Panc1 (cell line): ENCODE results near the gene DIS3L2. TPM values are rescaled to one million over a fixed set of nuclear protein-coding genes. Genes with fewer than 3 reads are reported as not detected.
"Not testable (repeated sequence)": the region's sequence is repeated elsewhere in the genome, so short reads cannot be mapped to it uniquely, and the experiment has no call there.

Source experiments
- ATAC-seq: fragments of 200-7000 bp; cut with Tn5 transposase; 2 replicates; pipeline ENCODE4 v1.9.1; 2020; ENCODE audit warnings: mild to moderate bottlenecking, moderate library complexity
- BruUV-seq: library from RNA; stranded (reverse); fragments of 400-500 nt; replicated peaks from 2 replicates; lab custom pipeline; 2021; lab: Mats Ljungman, UMichigan
- CTCF ChIA-PET: fragments of 300-600 bp; sonication (Branson Sonifier 250); formaldehyde crosslinking; loops from one replicate; lab custom pipeline; 2022; ENCODE audit warnings: antibody characterized with exemption; lab: Charles Lee
- POLR2A ChIA-PET: fragments of 300-600 bp; sonication (Branson Sonifier 250); formaldehyde crosslinking; loops from one replicate; lab custom pipeline; 2022; ENCODE audit warnings: antibody characterized with exemption; lab: Charles Lee
- DNase-seq: peaks from one replicate; pipeline ENCODE4 v3.0.0-alpha.2; 2010; ENCODE audit warnings: low read depth, low spot score
- H3K27ac ChIP-seq: 2 replicates; pipeline ENCODE4 v1.5.1; 2011; ENCODE audit warnings: mild to moderate bottlenecking, low read length, inconsistent platforms
- H3K27me3 ChIP-seq: fragments of 200-500 bp; sonication (Bioruptor generic); 2 replicates; pipeline ENCODE4 v1.6.0; 2014; ENCODE audit warnings: low read length, inconsistent platforms; ENCODE audit not compliant: control insufficient read depth, insufficient read depth
- H3K36me3 ChIP-seq: fragments of 200-500 bp; sonication (Bioruptor generic); 2 replicates; pipeline ENCODE4 v1.5.1; 2014; ENCODE audit warnings: inconsistent platforms, mild to moderate bottlenecking, low read length, moderate library complexity; ENCODE audit not compliant: control insufficient read depth, insufficient read depth
- H3K4me1 ChIP-seq: 2 replicates; pipeline ENCODE4 v1.5.1; 2011; ENCODE audit warnings: inconsistent platforms, mild to moderate bottlenecking, low read length, moderate library complexity; ENCODE audit not compliant: control insufficient read depth, insufficient read depth
- H3K4me3 ChIP-seq, 2 experiments: 2 replicates each; pipeline ENCODE4 v1.5.1; 2011 to 2012; ENCODE audit warnings: low read depth in 2 of 2, low read length in 2 of 2, mild to moderate bottlenecking in 2 of 2, inconsistent platforms in 1 of 2, moderate library complexity in 1 of 2
- H3K9me3 ChIP-seq: fragments of 200-500 bp; sonication (Bioruptor generic); 2 replicates; pipeline ENCODE4 v1.5.1; 2014; ENCODE audit warnings: low read depth, mild to moderate bottlenecking, inconsistent platforms, low read length, moderate library complexity; ENCODE audit not compliant: control insufficient read depth, insufficient read depth
- POLR2AphosphoS5 ChIP-seq: IDR thresholded peaks from 2 replicates; pipeline ENCODE4 v1.6.1; 2012; ENCODE audit warnings: mild to moderate bottlenecking, low read depth, low read length, moderate library complexity
- SIN3A ChIP-seq: IDR thresholded peaks from 2 replicates; pipeline ENCODE4 v1.6.1; 2012; ENCODE audit warnings: low read depth, mild to moderate bottlenecking, low read length, moderate library complexity, borderline replicate concordance; ENCODE audit not compliant: insufficient read depth
- TCF7L2 ChIP-seq: IDR thresholded peaks from 2 replicates; pipeline ENCODE4 v1.6.1; 2011; ENCODE audit warnings: mild to moderate bottlenecking, low read depth, low read length, inconsistent platforms
- in situ Hi-C: cut with HindIII; loops from 2 replicates; pipeline ENCODE4 v1.10.0; 2016; ENCODE audit warnings: low sequenced_read_pairs, low pct_unique_long_range_greater_than_20kb
- intact Hi-C: fragments of 100-400 bp; cut with micrococcal nuclease; formaldehyde crosslinking; loops from one replicate; pipeline ENCODE4 v1.10.0; 2022; ENCODE audit not compliant: unreplicated experiment
- total RNA-seq: library from RNA; stranded (reverse); gene quantifications from one replicate; pipeline ENCODE4 v1.2.1, GENCODE V29; 2021; ENCODE audit not compliant: unreplicated experiment
- TF ChIP-seq, protein P1 (sequence below): fragments of 450-650 bp; IDR thresholded peaks from 2 replicates; pipeline ENCODE4 v1.5.1; 2017; ENCODE audit warnings: mild to moderate bottlenecking
- TF ChIP-seq, protein P2 (sequence below), 2 experiments: IDR thresholded peaks; 2 replicates each; pipeline ENCODE4 v1.6.1; 2011 to 2012; ENCODE audit warnings: low read depth in 2 of 2, control low read depth in 1 of 2, low read length in 1 of 2, mild to moderate bottlenecking in 1 of 2, moderate library complexity in 1 of 2; ENCODE audit not compliant: insufficient read depth in 1 of 2

DIS3L2 gene
- total RNA-seq, 1 experiment from 2014 or later: 28.1 TPM

DNA sequence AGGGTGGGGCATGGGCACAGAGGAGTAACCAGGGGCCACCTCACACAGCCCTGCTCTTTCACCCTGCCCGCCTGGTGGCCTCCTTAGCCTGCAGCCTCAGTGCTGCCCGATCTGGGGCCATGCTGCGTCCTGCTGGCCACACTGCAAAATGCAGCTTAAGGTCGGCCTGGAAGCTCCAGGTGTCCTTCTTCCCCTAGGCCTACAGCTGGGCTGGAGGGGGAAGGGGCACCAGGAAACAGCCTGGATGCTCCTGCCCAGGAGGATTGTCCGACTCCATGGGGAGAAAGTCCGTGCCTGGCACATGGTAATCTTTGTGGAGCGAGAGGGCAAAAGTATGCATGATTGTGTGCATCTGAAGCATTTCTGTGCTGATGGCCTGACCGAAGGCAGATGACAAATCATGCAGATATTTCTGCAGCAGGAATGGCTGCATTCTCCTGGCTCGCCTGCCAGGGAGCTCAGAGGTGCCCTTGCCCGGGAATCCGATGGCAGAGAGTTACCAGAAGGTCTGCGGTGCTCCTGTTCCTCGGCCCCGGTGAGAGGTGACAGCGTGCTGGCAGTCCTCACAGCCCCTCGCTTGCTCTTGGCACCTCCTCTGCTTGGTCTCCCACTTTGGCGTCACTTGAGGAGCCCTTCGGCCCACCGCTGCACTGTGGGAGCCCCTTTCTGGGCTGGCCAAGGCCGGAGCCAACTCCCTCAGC lies 404.3 kb downstream of the DIS3L2 start:
- Histone ChIP-seq H3K27ac (no peak overlapping the region; the same call in 1 of the 2 replicates), H3K27me3 (no peaks in the 10 kb centered on the region), H3K36me3 (no peaks in the 10 kb centered on the region), H3K4me1 (peaks cover 12% of the 10 kb centered on the region), H3K9me3 (no peaks in the 10 kb centered on the region), H3K4me3 (no peak overlapping the region)
- POLR2A ChIA-PET: no interaction called here
- intact Hi-C loops (no loop called here), in situ Hi-C loops (no loop called here)
- DNase-seq (no peak), ATAC-seq (peak; percentile 86)
- CTCF ChIA-PET: interaction anchor here (0.6 to 3.3 kb wide), 4 partner anchors 15 to 512 kb away, joined by 3 to 19 read pairs (median 3); no protein-coding TSS in a partner anchor
- no TSS peak for BruUV-seq
- TF ChIP-seq POLR2AphosphoS5: no peak
- TF ChIP-seq, protein P1, sequence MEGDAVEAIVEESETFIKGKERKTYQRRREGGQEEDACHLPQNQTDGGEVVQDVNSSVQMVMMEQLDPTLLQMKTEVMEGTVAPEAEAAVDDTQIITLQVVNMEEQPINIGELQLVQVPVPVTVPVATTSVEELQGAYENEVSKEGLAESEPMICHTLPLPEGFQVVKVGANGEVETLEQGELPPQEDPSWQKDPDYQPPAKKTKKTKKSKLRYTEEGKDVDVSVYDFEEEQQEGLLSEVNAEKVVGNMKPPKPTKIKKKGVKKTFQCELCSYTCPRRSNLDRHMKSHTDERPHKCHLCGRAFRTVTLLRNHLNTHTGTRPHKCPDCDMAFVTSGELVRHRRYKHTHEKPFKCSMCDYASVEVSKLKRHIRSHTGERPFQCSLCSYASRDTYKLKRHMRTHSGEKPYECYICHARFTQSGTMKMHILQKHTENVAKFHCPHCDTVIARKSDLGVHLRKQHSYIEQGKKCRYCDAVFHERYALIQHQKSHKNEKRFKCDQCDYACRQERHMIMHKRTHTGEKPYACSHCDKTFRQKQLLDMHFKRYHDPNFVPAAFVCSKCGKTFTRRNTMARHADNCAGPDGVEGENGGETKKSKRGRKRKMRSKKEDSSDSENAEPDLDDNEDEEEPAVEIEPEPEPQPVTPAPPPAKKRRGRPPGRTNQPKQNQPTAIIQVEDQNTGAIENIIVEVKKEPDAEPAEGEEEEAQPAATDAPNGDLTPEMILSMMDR: peak; percentile 84

DNA sequence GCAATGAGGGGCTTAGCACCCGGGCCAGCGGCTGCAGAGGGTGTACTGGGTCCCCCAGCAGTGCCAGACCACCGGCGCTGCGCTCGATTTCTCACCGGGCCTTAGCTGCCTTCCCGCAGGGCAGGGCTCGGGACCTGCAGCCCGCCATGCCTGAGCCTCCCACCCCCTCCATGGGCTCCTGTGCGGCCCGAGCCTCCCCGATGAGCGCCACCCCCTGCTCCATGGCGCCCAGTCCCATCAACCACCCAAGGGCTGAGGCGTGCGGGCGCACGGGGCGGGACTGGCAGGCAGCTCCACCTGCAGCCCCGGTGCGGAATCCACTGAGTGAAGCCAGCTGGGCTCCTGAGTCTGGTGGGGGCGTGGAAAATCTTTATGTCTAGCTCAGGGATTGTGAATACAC lies 404.9 kb downstream of the DIS3L2 start:
- H3K27ac ChIP-seq, H3K36me3 ChIP-seq, H3K27me3 ChIP-seq, DNase-seq, intact Hi-C loops, POLR2A ChIA-PET, H3K4me3 ChIP-seq, BruUV-seq, in situ Hi-C loops, H3K9me3 ChIP-seq, ATAC-seq: not testable (repeated sequence)
- peaks cover 12% of the 10 kb centered on the region for H3K4me1 ChIP-seq
- CTCF ChIA-PET: interaction anchor here (0.6 to 3.3 kb wide), 4 partner anchors 13 to 73 kb away, joined by 3 to 19 read pairs (median 3); no protein-coding TSS in a partner anchor

DNA sequence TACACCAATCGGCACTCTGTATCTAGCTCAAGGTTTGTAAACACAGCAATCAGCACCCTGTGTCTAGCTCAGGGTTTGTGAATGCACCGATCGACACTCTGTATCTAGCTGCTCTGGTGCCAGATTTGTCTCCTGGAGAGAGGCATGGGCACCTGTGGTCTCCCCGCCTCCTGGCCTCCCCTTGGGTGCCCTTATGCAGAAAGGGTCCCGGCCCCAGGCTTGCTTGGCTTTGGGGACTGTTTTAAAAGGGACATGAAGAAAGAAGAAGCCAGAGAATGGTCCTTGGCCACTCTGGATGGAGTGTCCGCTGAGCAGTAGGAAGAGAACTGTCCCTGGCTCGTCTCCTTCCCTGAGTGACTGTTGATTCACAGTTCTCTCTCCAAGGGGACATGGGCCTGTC lies 405.5 kb downstream of the DIS3L2 start:
- H3K4me1 ChIP-seq: peaks cover 12% of the 10 kb centered on the region
- no peaks in the 10 kb centered on the region for H3K36me3 ChIP-seq
- ChIA-PET CTCF (interaction anchor here (0.6 to 3.3 kb wide), 5 partner anchors 12 to 72 kb away, joined by 3 to 19 read pairs (median 3); no protein-coding TSS in a partner anchor), POLR2A (no interaction called here)
- TF ChIP-seq SIN3A (no peak), TCF7L2 (no peak), POLR2AphosphoS5 (no peak)
- TF ChIP-seq, protein P1: no peak
- TF ChIP-seq, protein P2, sequence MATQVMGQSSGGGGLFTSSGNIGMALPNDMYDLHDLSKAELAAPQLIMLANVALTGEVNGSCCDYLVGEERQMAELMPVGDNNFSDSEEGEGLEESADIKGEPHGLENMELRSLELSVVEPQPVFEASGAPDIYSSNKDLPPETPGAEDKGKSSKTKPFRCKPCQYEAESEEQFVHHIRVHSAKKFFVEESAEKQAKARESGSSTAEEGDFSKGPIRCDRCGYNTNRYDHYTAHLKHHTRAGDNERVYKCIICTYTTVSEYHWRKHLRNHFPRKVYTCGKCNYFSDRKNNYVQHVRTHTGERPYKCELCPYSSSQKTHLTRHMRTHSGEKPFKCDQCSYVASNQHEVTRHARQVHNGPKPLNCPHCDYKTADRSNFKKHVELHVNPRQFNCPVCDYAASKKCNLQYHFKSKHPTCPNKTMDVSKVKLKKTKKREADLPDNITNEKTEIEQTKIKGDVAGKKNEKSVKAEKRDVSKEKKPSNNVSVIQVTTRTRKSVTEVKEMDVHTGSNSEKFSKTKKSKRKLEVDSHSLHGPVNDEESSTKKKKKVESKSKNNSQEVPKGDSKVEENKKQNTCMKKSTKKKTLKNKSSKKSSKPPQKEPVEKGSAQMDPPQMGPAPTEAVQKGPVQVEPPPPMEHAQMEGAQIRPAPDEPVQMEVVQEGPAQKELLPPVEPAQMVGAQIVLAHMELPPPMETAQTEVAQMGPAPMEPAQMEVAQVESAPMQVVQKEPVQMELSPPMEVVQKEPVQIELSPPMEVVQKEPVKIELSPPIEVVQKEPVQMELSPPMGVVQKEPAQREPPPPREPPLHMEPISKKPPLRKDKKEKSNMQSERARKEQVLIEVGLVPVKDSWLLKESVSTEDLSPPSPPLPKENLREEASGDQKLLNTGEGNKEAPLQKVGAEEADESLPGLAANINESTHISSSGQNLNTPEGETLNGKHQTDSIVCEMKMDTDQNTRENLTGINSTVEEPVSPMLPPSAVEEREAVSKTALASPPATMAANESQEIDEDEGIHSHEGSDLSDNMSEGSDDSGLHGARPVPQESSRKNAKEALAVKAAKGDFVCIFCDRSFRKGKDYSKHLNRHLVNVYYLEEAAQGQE (IDR thresholded peaks at IDR 0.05; ENCODE audit: insufficient read depth in 1 of 2, low read depth in 2 of 2, low read length in 1 of 2): no peak
- H3K27me3 ChIP-seq: no peaks in the 10 kb centered on the region
- intact Hi-C loops: no loop called here
- ATAC-seq: no peak
- BruUV-seq: no TSS peak
- peak overlapping the region; percentile 69; the same call in 1 of the 2 replicates for H3K27ac ChIP-seq
- H3K9me3 ChIP-seq: no peaks in the 10 kb centered on the region
- in situ Hi-C loops: no loop called here
- H3K4me3 ChIP-seq: no peak overlapping the region
- no peak for DNase-seq
